H1 (cell line): Measurements from ENCODE around the gene PTPRG. TPM values are rescaled to one million over a fixed set of nuclear protein-coding genes. Genes with fewer than 3 reads are reported as not detected.

Source experiments
- CTCF ChIA-PET: fragments of 300-600 bp; sonication (Branson Sonifier 250); formaldehyde crosslinking; loops from one replicate; lab custom pipeline; 2021; ENCODE audit not compliant: partially characterized antibody; lab: Charles Lee
- POLR2A ChIA-PET: fragments of 300-600 bp; sonication (Branson Sonifier 250); formaldehyde crosslinking; loops from one replicate; lab custom pipeline; 2021; ENCODE audit warnings: inconsistent platforms; ENCODE audit not compliant: partially characterized antibody; lab: Charles Lee
- DNase-seq, 2 experiments: peaks; one replicate each; pipeline versions ENCODE4 v3.0.0 to v3.0.0-alpha.2; 2010 to 2022; ENCODE audit warnings: low spot score in 2 of 2, low read depth in 1 of 2, mixed read lengths in 1 of 2
- FAIRE-seq: peaks from 2 replicates; lab custom pipeline; 2011; peaks lifted over from hg19 to GRCh38; lab: Jason Lieb, UNC
- H2AFZ ChIP-seq: 2 replicates; pipeline ENCODE4 v1.8.1; 2012; ENCODE audit warnings: low read length, inconsistent platforms
- H2AK5ac ChIP-seq: 2 replicates; pipeline ENCODE4 v1.6.1; 2013; ENCODE audit warnings: low read depth, low read length
- H2BK120ac ChIP-seq: replicated peaks from 2 replicates; pipeline ENCODE3; 2013; ENCODE audit warnings: low read depth, low read length, inconsistent platforms
- H2BK12ac ChIP-seq: 2 replicates; pipeline ENCODE4 v1.6.1; 2013; ENCODE audit warnings: low read depth, low read length
- H2BK15ac ChIP-seq: 2 replicates; pipeline ENCODE4 v1.6.1; 2013; ENCODE audit warnings: low read length
- H2BK20ac ChIP-seq: 2 replicates; pipeline ENCODE4 v1.6.1; 2013; ENCODE audit warnings: low read length
- H2BK5ac ChIP-seq: 2 replicates; pipeline ENCODE4 v1.6.1; 2013; ENCODE audit warnings: low read depth, low read length
- H3K14ac ChIP-seq: 2 replicates; pipeline ENCODE4 v1.6.1; 2013; ENCODE audit warnings: inconsistent platforms; ENCODE audit not compliant: insufficient read length
- H3K18ac ChIP-seq: 2 replicates; pipeline ENCODE4 v1.6.1; 2013; ENCODE audit warnings: low read length; ENCODE audit errors: extremely low read depth
- H3K23ac ChIP-seq: 2 replicates; pipeline ENCODE4 v1.6.1; 2013; ENCODE audit warnings: inconsistent platforms; ENCODE audit not compliant: insufficient read length
- H3K23me2 ChIP-seq: 2 replicates; pipeline ENCODE4 v1.6.1; 2013; ENCODE audit warnings: low read depth, low read length
- H3K27ac ChIP-seq: 2 replicates; pipeline ENCODE4 v1.6.1; 2011; ENCODE audit warnings: low read depth, low read length, inconsistent platforms
- H3K27me3 ChIP-seq, 4 experiments: replicated peaks in 1 of 4; 1 replicate in 1 of 4; 2 replicates in 3 of 4; pipeline versions ENCODE4 v1.6.1 to v1.8.1; 2011 to 2013; ENCODE audit warnings: low read length in 3 of 4, mild to moderate bottlenecking in 3 of 4, inconsistent platforms in 2 of 4, mixed read lengths in 2 of 4, moderate library complexity in 1 of 4; ENCODE audit not compliant: control insufficient read depth in 3 of 4, insufficient read depth in 3 of 4; ENCODE audit errors: extremely low read depth in 1 of 4
- H3K36me3 ChIP-seq, 4 experiments: 2 replicates each; pipeline versions ENCODE4 v1.6.1 to v1.8.1; 2011 to 2013; ENCODE audit warnings: mild to moderate bottlenecking in 4 of 4, low read length in 3 of 4, moderate library complexity in 2 of 4, control low read depth in 1 of 4, inconsistent platforms in 1 of 4; ENCODE audit not compliant: insufficient read depth in 4 of 4, control insufficient read depth in 2 of 4
- H3K4ac ChIP-seq: replicated peaks from 2 replicates; pipeline ENCODE3; 2013; ENCODE audit warnings: low read length, low read depth, mixed read lengths, inconsistent platforms; ENCODE audit not compliant: insufficient read length
- H3K4me1 ChIP-seq, 4 experiments: replicated peaks in 1 of 4; 1 replicate in 1 of 4; 2 replicates in 3 of 4; pipeline versions ENCODE4 v1.6.1 to v1.8.1; 2011 to 2013; ENCODE audit warnings: low read length in 3 of 4, inconsistent platforms in 2 of 4, mixed read lengths in 1 of 4; ENCODE audit not compliant: insufficient read depth in 4 of 4, control insufficient read depth in 3 of 4
- H3K4me2 ChIP-seq, 2 experiments: 2 replicates each; pipeline versions ENCODE4 v1.6.1 to v1.8.1; 2011 to 2013; ENCODE audit warnings: low read depth in 2 of 2, low read length in 2 of 2, control low read depth in 1 of 2, inconsistent platforms in 1 of 2, mild to moderate bottlenecking in 1 of 2; ENCODE audit not compliant: insufficient read depth in 1 of 2
- H3K4me3 ChIP-seq, 4 experiments: fragments of 200-600, 300-600 bp in 1 of 4; sonication (generic), shearing (Covaris generic), sonication (Bioruptor Twin) in 1 of 4; 2 replicates each; pipeline versions ENCODE4 v1.5.1 to v1.8.1; 2011 to 2016; ENCODE audit warnings: low read length in 4 of 4, low read depth in 3 of 4, control low read depth in 2 of 4, inconsistent platforms in 2 of 4, mild to moderate bottlenecking in 2 of 4, mixed read lengths in 1 of 4, moderate library complexity in 1 of 4; ENCODE audit not compliant: insufficient read depth in 2 of 4; ENCODE audit errors: extremely low read depth in 1 of 4
- H3K56ac ChIP-seq: replicated peaks from 2 replicates; pipeline ENCODE3; 2013; ENCODE audit warnings: low read depth, mild to moderate bottlenecking, mixed read lengths, low read length, inconsistent platforms; ENCODE audit not compliant: insufficient read length
- H3K79me1 ChIP-seq: 2 replicates; pipeline ENCODE4 v1.6.1; 2013; ENCODE audit warnings: low read depth, low read length, control low read depth
- H3K79me2 ChIP-seq, 2 experiments: 2 replicates each; pipeline versions ENCODE4 v1.6.1 to v1.8.1; 2012 to 2013; ENCODE audit warnings: low read length in 2 of 2, mild to moderate bottlenecking in 2 of 2, inconsistent platforms in 1 of 2; ENCODE audit not compliant: insufficient read depth in 2 of 2, control insufficient read depth in 1 of 2
- H3K9ac ChIP-seq, 4 experiments: replicated peaks in 1 of 4; 1 replicate in 1 of 4; 2 replicates in 3 of 4; pipeline versions ENCODE4 v1.6.1 to v1.8.1; 2011 to 2013; ENCODE audit warnings: low read depth in 3 of 4, low read length in 3 of 4, control low read depth in 2 of 4, mild to moderate bottlenecking in 2 of 4, moderate library complexity in 2 of 4, inconsistent platforms in 1 of 4; ENCODE audit errors: extremely low read depth in 1 of 4
- H3K9me3 ChIP-seq, 2 experiments: 2 replicates each; pipeline versions ENCODE4 v1.6.1 to v1.8.1; 2012 to 2013; ENCODE audit warnings: mild to moderate bottlenecking in 2 of 2, moderate library complexity in 2 of 2, control low read depth in 1 of 2, inconsistent platforms in 1 of 2, low read depth in 1 of 2, low read length in 1 of 2, mixed read lengths in 1 of 2; ENCODE audit not compliant: insufficient read depth in 2 of 2
- H4K20me1 ChIP-seq, 2 experiments: replicated peaks in 1 of 2; 2 replicates each; pipeline versions ENCODE3 to v1.8.1; 2011 to 2013; ENCODE audit warnings: inconsistent platforms in 2 of 2, low read length in 2 of 2, mild to moderate bottlenecking in 1 of 2; ENCODE audit not compliant: insufficient read depth in 2 of 2, control insufficient read depth in 1 of 2
- H4K5ac ChIP-seq: 2 replicates; pipeline ENCODE4 v1.6.1; 2013; ENCODE audit warnings: low read length, low read depth, mixed read lengths, inconsistent platforms; ENCODE audit not compliant: insufficient read length
- H4K8ac ChIP-seq: 2 replicates; pipeline ENCODE4 v1.8.0; 2013; ENCODE audit warnings: mild to moderate bottlenecking, moderate library complexity, low read length, inconsistent platforms; ENCODE audit not compliant: insufficient read depth; ENCODE audit errors: extremely low read depth
- H4K91ac ChIP-seq: replicated peaks from 2 replicates; pipeline ENCODE3; 2013; ENCODE audit warnings: low read length, mixed read lengths, inconsistent platforms; ENCODE audit not compliant: insufficient read length
- CEBPB ChIP-seq: IDR thresholded peaks from 2 replicates; pipeline ENCODE4 v1.6.1; 2012; ENCODE audit warnings: low read depth, low read length
- POLR2A ChIP-seq, 2 experiments: IDR thresholded peaks; 1 replicate in 1 of 2; 2 replicates in 1 of 2; pipeline ENCODE4 v1.6.1; 2011; ENCODE audit warnings: low read depth in 2 of 2, low read length in 2 of 2, mild to moderate bottlenecking in 2 of 2; ENCODE audit errors: control extremely low read depth in 1 of 2
- RAD21 ChIP-seq, 2 experiments: IDR thresholded peaks in 1 of 2; conservative IDR thresholded peaks in 1 of 2; 2 replicates each; pipeline ENCODE4 v1.6.1; 2011; ENCODE audit warnings: low read depth in 2 of 2, low read length in 2 of 2, improper control_type of control experiment in 1 of 2, inconsistent platforms in 1 of 2, mild to moderate bottlenecking in 1 of 2, moderate library complexity in 1 of 2
- WGBS, 2 experiments: shearing (Covaris generic) in 1 of 2; methylation state at CpG; one replicate each; pipeline versions ENCODE4 v1.1.6 to v1.1.7; 2013 to 2015; ENCODE audit warnings: low lambda C conversion rate in 2 of 2, mixed read lengths in 2 of 2, inconsistent platforms in 1 of 2, low coverage in 1 of 2, missing lambda C conversion rate in 1 of 2; ENCODE audit not compliant: insufficient replicate concordance in 2 of 2, insufficient coverage in 1 of 2, insufficient read length in 1 of 2; ENCODE audit errors: extremely low coverage in 1 of 2, missing lambda C conversion rate in 1 of 2; 5-methylcytosine and 5-hydroxymethylcytosine counted together
- polyA plus RNA-seq, 7 experiments: library from polyadenylated mRNA; depleted of rRNA in 3 of 7; stranded (reverse) in 5 of 7; unstranded in 2 of 7; fragments of >200 nt in 5 of 7; fragments of 200-250 nt in 2 of 7; gene quantifications; 1 replicate in 5 of 7; 2 replicates in 1 of 7; 4 replicates in 1 of 7; pipeline versions ENCODE4 v1.2.1 to v1.2.3, GENCODE V29; 2011 to 2013; ENCODE audit warnings: missing spikeins in 2 of 7, mixed read lengths in 2 of 7
- total RNA-seq: library from RNA; stranded (reverse); fragmentation: NEBNext Ultra II Directional; extraction: Animal tissue kit (Norgen Biotek cat#: 25700); gene quantifications from 2 replicates; pipeline ENCODE4 v1.2.1, GENCODE V29; 2021

Gene PTPRG
- total and polyA plus RNA-seq, 2 of the 8 experiments (the other 6 are each of a cell fraction or from before 2014, with no cell fraction given), result 23.3 to 96.2 TPM

- Histone ChIP-seq H4K8ac (no peak overlapping the region), H4K91ac (no peak overlapping the region)
- no peak for DNase-seq
Measured at GRCh38 chr3:62184559-62184958, 623.2 kb downstream of the PTPRG start.

More at GRCh38 chr3:62184559-62184958, 623.2 kb downstream of the PTPRG start:
- Histone ChIP-seq H3K4ac (no peak overlapping the region), H2AK5ac (no peak overlapping the region), H3K27ac (no peak overlapping the region), H3K4me2 (no peak overlapping the region), H2BK120ac (no peak overlapping the region), H3K4me3 (no peak overlapping the region), H2BK20ac (no peak overlapping the region), H2AFZ (no peak overlapping the region)
- TF ChIP-seq POLR2A (IDR thresholded peaks at IDR 0.05; ENCODE audit: control extremely low read depth in 1 of 2, low read depth in 2 of 2, low read length in 2 of 2) (no peak), CEBPB (peak; percentile 80), RAD21 (IDR thresholded peaks at IDR 0.05 in 1 of 2, conservative IDR thresholded peaks at IDR 0.05 in 1 of 2; ENCODE audit: low read depth in 2 of 2, low read length in 2 of 2) (peak in 1 of 2 experiments; percentile 15; a peak in 1 of 4 replicates)
- TF ChIP-seq, all 59 proteins: peak for 2
- H3K4me1 ChIP-seq, result peaks cover 3 to 4% (median 3%) of the 10 kb centered on the region in 4 experiments; a peak in 5 of 7 replicates
- H3K79me2 ChIP-seq, result no peaks in the 10 kb centered on the region
- no peak overlapping the region for H2BK12ac ChIP-seq
- no peak overlapping the region for H3K56ac ChIP-seq
- no peaks in the 10 kb centered on the region; the same call in 1 of the 2 replicates for H3K23me2 ChIP-seq
- no peaks in the 10 kb centered on the region for H3K9me3 ChIP-seq
- no peak overlapping the region for H2BK5ac ChIP-seq
- no peak overlapping the region for H3K9ac ChIP-seq
- no peaks in the 10 kb centered on the region for H4K20me1 ChIP-seq
- no peak overlapping the region for H3K23ac ChIP-seq
- ChIA-PET CTCF (interaction anchor here (0.6 to 2.9 kb wide), 2 partner anchors 15 to 116 kb away, joined by 3 to 10 read pairs; no protein-coding TSS in a partner anchor), POLR2A (no interaction called here)
- peaks cover 3% of the 10 kb centered on the region for H3K79me1 ChIP-seq
- H3K36me3 ChIP-seq, result peaks cover 0 to 4% (median 1%) of the 10 kb centered on the region in 4 experiments; a peak in 1 of 8 replicates
- H3K18ac ChIP-seq, result no peak overlapping the region
- H4K5ac ChIP-seq, result no peak overlapping the region
- no peak overlapping the region for H2BK15ac ChIP-seq
- H3K27me3 ChIP-seq, result no peaks in the 10 kb centered on the region; a peak in 2 of 7 replicates
- WGBS, 2 experiments, result 86% methylated on average over 7 of the region's 7 CpGs; no CpG with 5 or more reads in 1 of the 2 experiments
- no peak for FAIRE-seq
- no peak overlapping the region for H3K14ac ChIP-seq
